HepG2 (cell line): ENCODE results near the gene ASAP2. TPM values are rescaled to one million over a fixed set of nuclear protein-coding genes. Genes with fewer than 3 reads are reported as not detected.
A peak's percentile ranks its signal among the peaks of the same experiment; 100 is the strongest.

Source experiments
- FOXJ3 ChIP-seq: sonication (generic); formaldehyde crosslinking; IDR thresholded peaks from 2 replicates; pipeline ENCODE4 v1.4.0; 2020; ENCODE audit warnings: missing genetic modification reagents, mild to moderate bottlenecking, borderline replicate concordance
- FOXK1 ChIP-seq: sonication (generic); formaldehyde crosslinking; IDR thresholded peaks from 2 replicates; pipeline ENCODE4 v1.4.0; 2020; ENCODE audit warnings: low read depth, missing genetic modification reagents, borderline replicate concordance
- GATAD1 ChIP-seq: IDR thresholded peaks from 2 replicates; pipeline ENCODE4 v1.6.1; 2016; ENCODE audit warnings: missing genetic modification reagents, missing compliant biosample characterization
- IKZF4 ChIP-seq: sonication (generic); formaldehyde crosslinking; IDR thresholded peaks from 2 replicates; pipeline ENCODE4 v1.5.1; 2020; ENCODE audit warnings: borderline replicate concordance, mild to moderate bottlenecking, low read depth, missing genetic modification reagents; ENCODE audit errors: not compliant biosample characterization
- IRX3 ChIP-seq: sonication (generic); formaldehyde crosslinking; IDR thresholded peaks from 2 replicates; pipeline ENCODE4 v1.8.1; 2023; ENCODE audit warnings: mild to moderate bottlenecking, low read depth, missing genetic modification reagents, borderline replicate concordance
- JUNB ChIP-seq: sonication (generic); formaldehyde crosslinking; IDR thresholded peaks from 2 replicates; pipeline ENCODE4 v1.8.0; 2022; ENCODE audit warnings: missing genetic modification reagents, mild to moderate bottlenecking, borderline replicate concordance
- MIER3 ChIP-seq: IDR thresholded peaks from 2 replicates; pipeline ENCODE4 v1.6.1; 2016; ENCODE audit warnings: missing compliant biosample characterization, borderline replicate concordance
- NFIC ChIP-seq: IDR thresholded peaks from 2 replicates; pipeline ENCODE4 v1.6.1; 2012; ENCODE audit warnings: mild to moderate bottlenecking, low read length, inconsistent platforms
- NFYC ChIP-seq: IDR thresholded peaks from 2 replicates; pipeline ENCODE4 v1.6.1; 2016; ENCODE audit warnings: missing genetic modification reagents, missing compliant biosample characterization
- SAP130 ChIP-seq: IDR thresholded peaks from 2 replicates; pipeline ENCODE4 v1.6.1; 2016; ENCODE audit warnings: low read depth
- SIN3A ChIP-seq: IDR thresholded peaks from 2 replicates; pipeline ENCODE4 v1.6.1; 2011; ENCODE audit warnings: low read depth, mild to moderate bottlenecking, control low read depth, low read length, borderline replicate concordance
- SOX13 ChIP-seq, 3 experiments: fragments of 450-650 bp in 1 of 3; sonication (generic) in 1 of 3; formaldehyde crosslinking in 1 of 3; IDR thresholded peaks in 2 of 3; conservative IDR thresholded peaks in 1 of 3; 2 replicates each; pipeline versions ENCODE4 v1.5.0 to v1.6.1; 2016 to 2020; ENCODE audit warnings: antibody characterized with exemption in 1 of 3, mild to moderate bottlenecking in 1 of 3, missing compliant biosample characterization in 1 of 3, missing genetic modification reagents in 1 of 3, moderate library complexity in 1 of 3
- TBL1XR1 ChIP-seq: fragments of 150-350 bp; IDR thresholded peaks from 2 replicates; pipeline ENCODE4 v1.6.1; 2014; ENCODE audit warnings: borderline replicate concordance, low read length; ENCODE audit not compliant: partially characterized antibody
- ZBTB3 ChIP-seq: sonication (generic); formaldehyde crosslinking; IDR thresholded peaks from 2 replicates; pipeline ENCODE4 v1.4.0; 2020; ENCODE audit warnings: low read depth, mild to moderate bottlenecking, moderate library complexity, missing genetic modification reagents, borderline replicate concordance
- ZNF3 ChIP-seq: IDR thresholded peaks from 2 replicates; pipeline ENCODE4 v1.7.0; 2017; ENCODE audit warnings: inconsistent platforms
- ZNF335 ChIP-seq: sonication (generic); formaldehyde crosslinking; IDR thresholded peaks from 2 replicates; pipeline ENCODE4 v1.4.0; 2020; ENCODE audit warnings: missing genetic modification reagents
- ZNF644 ChIP-seq: IDR thresholded peaks from 2 replicates; pipeline ENCODE4 v1.6.1; 2016; ENCODE audit warnings: low read depth
- ZNF891 ChIP-seq: sonication (generic); formaldehyde crosslinking; IDR thresholded peaks from 2 replicates; pipeline ENCODE4 v1.5.0; 2020; ENCODE audit warnings: mild to moderate bottlenecking, missing genetic modification reagents
- polyA plus RNA-seq, 8 experiments: library from polyadenylated mRNA; depleted of rRNA in 3 of 8; stranded (reverse) in 7 of 8; unstranded in 1 of 8; fragments of >200 nt; fragmentation: Illumina TruSeq in 4 of 8; extraction: Trizol in 4 of 8; gene quantifications; 2 replicates each; pipeline versions ENCODE4 v1.2.1 to v1.2.3, GENCODE V29; 2011 to 2016; ENCODE audit warnings: low read depth in 4 of 8, missing spikeins in 1 of 8, mixed read lengths in 1 of 8; ENCODE audit not compliant: insufficient read depth in 1 of 8
- total RNA-seq, 5 experiments: library from RNA; depleted of rRNA; stranded (reverse); fragments of >200 nt; fragmentation: Illumina TruSeq; extraction: Trizol; gene quantifications; 2 replicates each; pipeline ENCODE4 v1.2.3, GENCODE V29; 2016; ENCODE audit warnings: low read depth in 1 of 5
- TF ChIP-seq, protein P1 (sequence below), 2 experiments: sonication (generic) in 1 of 2; formaldehyde crosslinking in 1 of 2; IDR thresholded peaks; 2 replicates each; pipeline versions ENCODE4 v1.5.1 to v1.6.1; 2011 to 2020; ENCODE audit warnings: borderline replicate concordance in 1 of 2, low read depth in 1 of 2, low read length in 1 of 2, mild to moderate bottlenecking in 1 of 2, missing genetic modification reagents in 1 of 2, moderate library complexity in 1 of 2
- TF ChIP-seq, protein P2 (sequence below): IDR thresholded peaks from 2 replicates; pipeline ENCODE4 v1.6.1; 2012; ENCODE audit warnings: low read depth, low read length, improper control_type of control experiment
- TF ChIP-seq, protein P3 (sequence below): sonication (generic); formaldehyde crosslinking; IDR thresholded peaks from 2 replicates; pipeline ENCODE4 v1.8.1; 2023; ENCODE audit warnings: mild to moderate bottlenecking, moderate library complexity, missing genetic modification reagents
- TF ChIP-seq, protein P4 (sequence below): sonication (generic); formaldehyde crosslinking; IDR thresholded peaks from 2 replicates; pipeline ENCODE4 v1.4.0; 2020; ENCODE audit warnings: missing genetic modification reagents

Gene ASAP2
- total and polyA plus RNA-seq, 2 of the 13 experiments (the other 11 are each of a cell fraction or from before 2014, with no cell fraction given): 7.3 to 22.3 TPM

DNA sequence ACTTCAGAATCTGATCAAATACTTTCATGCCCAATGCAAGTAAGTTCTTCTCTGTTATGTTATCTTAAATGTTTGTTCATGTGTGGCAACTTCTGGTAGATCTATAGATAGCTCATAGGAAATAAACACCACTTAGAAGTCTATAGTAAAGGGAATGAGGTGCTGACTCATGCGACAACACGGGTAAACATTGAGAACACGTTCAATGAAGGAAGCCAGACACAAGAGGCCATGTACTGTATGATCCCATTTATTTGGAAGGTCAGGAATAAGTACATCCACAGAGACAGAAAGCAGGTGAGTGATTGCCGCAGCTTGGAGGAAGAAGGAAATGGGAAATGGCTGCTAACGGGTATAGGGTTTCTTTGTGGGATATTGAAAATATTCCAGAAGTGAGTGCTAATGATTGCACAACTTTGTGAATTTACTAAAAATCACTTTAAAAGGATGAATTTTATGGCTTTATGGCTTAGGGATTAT is 121.3 kb downstream of the ASAP2 start (continued):
- TF ChIP-seq SAP130 (CRISPR knock-in tag) (peak; percentile 75), FOXK1 (CRISPR knock-in tag) (peak; percentile 92), ZBTB3 (no peak), FOXJ3 (CRISPR knock-in tag) (peak; percentile 79; the same call in 1 of the 2 replicates), NFIC (peak; percentile 36; the same call in 1 of the 2 replicates), SOX13 (IDR thresholded peaks at IDR 0.05) (peak; percentile 51; the same call in 1 of the 2 replicates), SOX13 (CRISPR knock-in tag; conservative IDR thresholded peaks at IDR 0.05 in 1 of 2, IDR thresholded peaks at IDR 0.05 in 1 of 2) (peak in 1 of 2 experiments; percentile 86; a peak in 2 of 4 replicates), JUNB (peak; percentile 67; the same call in 1 of the 2 replicates), TBL1XR1 (no peak), IKZF4 (CRISPR knock-in tag) (no peak), NFYC (no peak), ZNF891 (CRISPR knock-in tag) (no peak), ZNF3 (peak; percentile 35; the same call in 1 of the 2 replicates), GATAD1 (CRISPR knock-in tag) (peak; percentile 57), IRX3 (no peak), ZNF644 (CRISPR knock-in tag) (0 out of 2 replicates have a peak, but pooled peaks have one; percentile 37), MIER3 (CRISPR knock-in tag) (peak; percentile 89; the same call in 1 of the 2 replicates), ZNF335 (CRISPR knock-in tag) (peak; percentile 73), SIN3A (no peak)
- TF ChIP-seq, protein P1, sequence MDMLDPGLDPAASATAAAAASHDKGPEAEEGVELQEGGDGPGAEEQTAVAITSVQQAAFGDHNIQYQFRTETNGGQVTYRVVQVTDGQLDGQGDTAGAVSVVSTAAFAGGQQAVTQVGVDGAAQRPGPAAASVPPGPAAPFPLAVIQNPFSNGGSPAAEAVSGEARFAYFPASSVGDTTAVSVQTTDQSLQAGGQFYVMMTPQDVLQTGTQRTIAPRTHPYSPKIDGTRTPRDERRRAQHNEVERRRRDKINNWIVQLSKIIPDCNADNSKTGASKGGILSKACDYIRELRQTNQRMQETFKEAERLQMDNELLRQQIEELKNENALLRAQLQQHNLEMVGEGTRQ (IDR thresholded peaks at IDR 0.05; ENCODE audit: low read depth, low read length): no peak
- TF ChIP-seq, protein P1 (CRISPR knock-in tag; IDR thresholded peaks at IDR 0.05; ENCODE audit: borderline replicate concordance): no peak
- TF ChIP-seq, protein P2, sequence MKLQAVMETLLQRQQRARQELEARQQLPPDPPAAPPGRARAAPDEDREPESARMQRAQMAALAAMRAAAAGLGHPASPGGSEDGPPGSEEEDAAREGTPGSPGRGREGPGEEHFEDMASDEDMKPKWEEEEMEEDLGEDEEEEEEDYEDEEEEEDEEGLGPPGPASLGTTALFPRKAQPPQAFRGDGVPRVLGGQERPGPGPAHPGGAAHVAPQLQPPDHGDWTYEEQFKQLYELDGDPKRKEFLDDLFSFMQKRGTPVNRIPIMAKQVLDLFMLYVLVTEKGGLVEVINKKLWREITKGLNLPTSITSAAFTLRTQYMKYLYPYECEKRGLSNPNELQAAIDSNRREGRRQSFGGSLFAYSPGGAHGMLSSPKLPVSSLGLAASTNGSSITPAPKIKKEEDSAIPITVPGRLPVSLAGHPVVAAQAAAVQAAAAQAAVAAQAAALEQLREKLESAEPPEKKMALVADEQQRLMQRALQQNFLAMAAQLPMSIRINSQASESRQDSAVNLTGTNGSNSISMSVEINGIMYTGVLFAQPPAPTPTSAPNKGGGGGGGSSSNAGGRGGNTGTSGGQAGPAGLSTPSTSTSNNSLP: peak; percentile 82; the same call in 1 of the 2 replicates
- TF ChIP-seq, protein P3, sequence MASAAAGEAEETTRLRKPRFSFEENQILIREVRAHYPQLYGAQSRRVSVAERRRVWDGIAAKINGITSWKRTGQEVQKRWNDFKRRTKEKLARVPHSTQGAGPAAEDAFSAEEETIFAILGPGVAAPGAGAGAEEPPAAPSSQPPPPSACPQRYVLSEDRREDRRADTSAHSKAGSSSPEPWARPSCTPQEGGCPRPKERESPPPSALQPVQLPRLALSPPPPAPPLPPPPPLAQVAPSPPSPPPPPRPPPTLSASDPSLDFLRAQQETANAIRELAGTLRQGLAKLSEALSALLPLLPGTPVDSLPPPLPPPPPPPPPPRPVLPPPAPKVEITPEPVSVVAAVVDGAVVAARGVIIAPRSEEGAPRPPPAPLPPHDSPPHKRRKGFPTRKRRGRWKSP (CRISPR knock-in tag): peak; percentile 70; the same call in 1 of the 2 replicates
- TF ChIP-seq, protein P4, sequence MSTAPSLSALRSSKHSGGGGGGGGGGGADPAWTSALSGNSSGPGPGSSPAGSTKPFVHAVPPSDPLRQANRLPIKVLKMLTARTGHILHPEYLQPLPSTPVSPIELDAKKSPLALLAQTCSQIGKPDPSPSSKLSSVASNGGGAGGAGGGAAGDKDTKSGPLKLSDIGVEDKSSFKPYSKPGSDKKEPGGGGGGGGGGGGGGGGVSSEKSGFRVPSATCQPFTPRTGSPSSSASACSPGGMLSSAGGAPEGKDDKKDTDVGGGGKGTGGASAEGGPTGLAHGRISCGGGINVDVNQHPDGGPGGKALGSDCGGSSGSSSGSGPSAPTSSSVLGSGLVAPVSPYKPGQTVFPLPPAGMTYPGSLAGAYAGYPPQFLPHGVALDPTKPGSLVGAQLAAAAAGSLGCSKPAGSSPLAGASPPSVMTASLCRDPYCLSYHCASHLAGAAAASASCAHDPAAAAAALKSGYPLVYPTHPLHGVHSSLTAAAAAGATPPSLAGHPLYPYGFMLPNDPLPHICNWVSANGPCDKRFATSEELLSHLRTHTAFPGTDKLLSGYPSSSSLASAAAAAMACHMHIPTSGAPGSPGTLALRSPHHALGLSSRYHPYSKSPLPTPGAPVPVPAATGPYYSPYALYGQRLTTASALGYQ: no peak; the same call in 1 of the 2 replicates
